Activated naive CD8-positive, alpha-beta T cell treated with anti-CD3 and anti-CD28 coated beads, Interleukin-2, amount 50 U/mL, for 24 hours (primary cell): ENCODE results near the gene PAK3.

Source experiments
- ATAC-seq: fragments of 150-1000 bp; cut with Tn5 transposase; one replicate; pipeline ENCODE4 v1.10.0; 2021
- DNase-seq: peaks from one replicate; pipeline ENCODE4 v3.0.0; 2021
- H3K27ac Mint-ChIP-seq: one replicate; pipeline ENCODE4 v1.8.0; 2021; ENCODE audit warnings: mild to moderate bottlenecking, mixed read lengths
- H3K27me3 Mint-ChIP-seq: one replicate; pipeline ENCODE4 v1.8.0; 2021; ENCODE audit warnings: mixed read lengths
- H3K36me3 Mint-ChIP-seq: one replicate; pipeline ENCODE4 v1.8.0; 2021; ENCODE audit warnings: low read depth, mixed read lengths
- H3K4me1 Mint-ChIP-seq: one replicate; pipeline ENCODE4 v1.8.0; 2021; ENCODE audit warnings: mixed read lengths
- H3K4me3 Mint-ChIP-seq: one replicate; pipeline ENCODE4 v1.8.0; 2021; ENCODE audit warnings: mild to moderate bottlenecking, moderate library complexity, mixed read lengths
- H3K9me3 Mint-ChIP-seq: one replicate; pipeline ENCODE4 v1.8.0; 2021; ENCODE audit warnings: mixed read lengths

PAK3 gene

GRCh38 chrX:111260451-111260850, 164.5 kb downstream of the PAK3 start:
- Mint-ChIP-seq H3K27me3 (no peaks in the 10 kb centered on the region), H3K36me3 (no peaks in the 10 kb centered on the region), H3K27ac (no peak overlapping the region), H3K9me3 (no peaks in the 10 kb centered on the region), H3K4me3 (no peak overlapping the region), H3K4me1 (no peaks in the 10 kb centered on the region)
- DNase-seq (no peak), ATAC-seq (no peak)

GRCh38 chrX:111262086-111262485, 166.1 kb downstream of the PAK3 start:
- H3K9me3 Mint-ChIP-seq, result no peaks in the 10 kb centered on the region
- DNase-seq (no peak), ATAC-seq (no peak)
- no peak overlapping the region for H3K4me3 Mint-ChIP-seq
- H3K4me1 Mint-ChIP-seq, result no peaks in the 10 kb centered on the region
- no peaks in the 10 kb centered on the region for H3K36me3 Mint-ChIP-seq
- no peak overlapping the region for H3K27ac Mint-ChIP-seq
- no peaks in the 10 kb centered on the region for H3K27me3 Mint-ChIP-seq

GRCh38 chrX:111264385-111264784, 168.4 kb downstream of the PAK3 start:
- Mint-ChIP-seq H3K9me3 (no peaks in the 10 kb centered on the region), H3K4me3 (no peak overlapping the region), H3K36me3 (no peaks in the 10 kb centered on the region), H3K27me3 (no peaks in the 10 kb centered on the region), H3K4me1 (no peaks in the 10 kb centered on the region), H3K27ac (no peak overlapping the region)
- no peak for DNase-seq
- no peak for ATAC-seq

- Mint-ChIP-seq H3K36me3 (no peaks in the 10 kb centered on the region), H3K9me3 (no peaks in the 10 kb centered on the region), H3K4me3 (no peak overlapping the region), H3K27ac (no peak overlapping the region), H3K27me3 (no peaks in the 10 kb centered on the region), H3K4me1 (no peaks in the 10 kb centered on the region)
- ATAC-seq, result no peak
- DNase-seq, result no peak
Observed at GRCh38 chrX:111265486-111265885, 169.5 kb downstream of the PAK3 start.

GRCh38 chrX:111268506-111268905, 172.5 kb downstream of the PAK3 start:
- no peak for ATAC-seq

GRCh38 chrX:111270339-111270738, 174.3 kb downstream of the PAK3 start, which contains the start of gene CAPN6:
TSS of gene CAPN6 (minus strand) at chrX:111270483. CDS start at chrX:111263936, 6,547 bp downstream.
- Mint-ChIP-seq H3K27me3 (no peaks in the 10 kb centered on the region), H3K4me3 (no peak within 1 kb of the TSS), H3K4me1 (no peaks in the 10 kb centered on the region), H3K9me3 (no peaks in the 10 kb centered on the region), H3K36me3 (no peaks in the 10 kb centered on the region), H3K27ac (no peak within 1 kb of the TSS)
- no peak for ATAC-seq
- DNase-seq, result no peak

More at GRCh38 chrX:111268506-111268905, 172.5 kb downstream of the PAK3 start:
- Mint-ChIP-seq H3K27ac (no peak overlapping the region), H3K4me1 (no peaks in the 10 kb centered on the region), H3K36me3 (no peaks in the 10 kb centered on the region), H3K9me3 (no peaks in the 10 kb centered on the region), H3K27me3 (no peaks in the 10 kb centered on the region), H3K4me3 (no peak overlapping the region)
- no peak for DNase-seq
